ENCODE data around the gene LTB4R.
"Not testable (repeated sequence)": the region's sequence is repeated elsewhere in the genome, so short reads cannot be mapped to it uniquely, and the experiment has no call there.

Gene LTB4R

GRCh38 chr14:24325041-24325530, 13.8 kb downstream of the LTB4R start:
- no peak for DNase-seq

DNA sequence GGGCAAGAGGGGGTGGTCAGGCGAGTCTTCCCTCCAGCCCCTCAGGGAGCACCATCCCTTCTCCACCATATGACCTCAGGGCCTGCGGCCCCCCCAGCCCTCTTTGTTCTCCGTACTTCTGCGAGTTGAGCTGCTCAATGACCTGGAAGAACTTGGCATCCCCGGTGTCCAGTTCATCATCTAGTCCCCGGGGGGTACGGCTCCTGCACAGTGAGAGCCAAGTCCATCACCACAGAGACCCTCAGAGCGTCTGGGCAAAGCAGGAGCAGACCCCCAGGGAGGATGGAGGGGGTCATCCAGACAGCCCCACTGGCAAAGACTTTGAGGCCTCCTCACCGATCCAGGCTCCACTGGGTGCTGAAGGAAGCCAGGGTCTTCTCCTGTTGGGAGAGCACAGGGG, 14.7 kb downstream of the LTB4R start:
- DNase-seq: no peak

- DNase-seq: peak; percentile 56
Measured at GRCh38 chr14:24327303-24327702, 16.0 kb downstream of the LTB4R start.

DNA sequence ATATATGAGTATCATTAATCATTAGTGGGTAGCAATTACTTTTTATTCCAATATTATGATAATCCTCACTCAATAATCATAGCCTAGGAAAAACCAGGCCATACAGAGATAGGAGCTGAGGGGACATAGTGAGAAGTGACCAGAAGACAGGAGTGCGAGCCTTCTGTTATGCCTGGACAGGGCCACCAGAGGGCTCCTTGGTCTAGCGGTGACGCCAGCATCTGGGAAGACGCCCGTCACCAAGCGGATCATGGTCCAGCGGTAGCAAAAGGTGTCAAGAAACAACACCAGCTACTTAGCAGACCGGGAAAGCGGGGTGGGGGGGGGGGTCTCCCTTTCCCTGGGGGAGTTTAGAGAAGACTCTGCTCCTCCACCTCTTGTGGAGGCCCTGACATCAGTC, 16.6 kb downstream of the LTB4R start:
- DNase-seq: not testable (repeated sequence)

- no peak for DNase-seq
Measured at GRCh38 chr14:24329073-24329663, 17.9 kb downstream of the LTB4R start.

- DNase-seq: peak; percentile 44
Measured at GRCh38 chr14:24329736-24330135, 18.4 kb downstream of the LTB4R start.

DNA sequence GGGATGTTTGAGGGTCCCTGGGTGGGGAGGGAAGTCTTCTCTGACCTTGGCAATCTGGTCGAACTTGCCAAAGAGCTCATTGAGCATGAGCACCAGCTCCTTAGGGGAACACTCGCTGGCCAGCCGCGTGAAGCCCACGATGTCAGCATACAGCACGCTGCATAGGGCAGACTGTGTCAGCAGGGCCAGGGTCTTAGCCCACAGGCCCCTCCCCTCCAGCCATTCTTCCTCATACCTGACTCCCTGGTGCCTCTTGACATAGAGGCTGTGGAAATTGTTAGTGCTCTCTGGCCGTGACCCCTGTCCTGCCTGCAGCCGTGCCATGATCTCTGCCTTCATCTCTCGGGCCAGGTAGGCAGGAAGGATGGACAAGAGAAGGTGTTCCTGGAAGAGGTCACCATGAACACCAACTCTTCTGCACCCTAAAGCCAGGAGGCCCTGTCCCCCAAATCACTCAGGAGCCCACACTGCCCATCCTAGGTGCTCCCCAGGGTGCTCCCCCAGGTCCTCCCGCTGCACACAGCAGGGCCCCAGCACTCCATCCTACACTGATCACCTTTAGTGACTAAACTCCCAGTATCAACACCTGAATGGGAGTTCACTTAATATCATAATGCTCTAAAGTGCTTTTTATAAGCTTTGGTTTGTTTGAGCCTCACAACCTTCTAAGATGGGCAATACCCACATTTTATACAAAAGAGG, 19.8 kb downstream of the LTB4R start:
- no peak for DNase-seq

DNA sequence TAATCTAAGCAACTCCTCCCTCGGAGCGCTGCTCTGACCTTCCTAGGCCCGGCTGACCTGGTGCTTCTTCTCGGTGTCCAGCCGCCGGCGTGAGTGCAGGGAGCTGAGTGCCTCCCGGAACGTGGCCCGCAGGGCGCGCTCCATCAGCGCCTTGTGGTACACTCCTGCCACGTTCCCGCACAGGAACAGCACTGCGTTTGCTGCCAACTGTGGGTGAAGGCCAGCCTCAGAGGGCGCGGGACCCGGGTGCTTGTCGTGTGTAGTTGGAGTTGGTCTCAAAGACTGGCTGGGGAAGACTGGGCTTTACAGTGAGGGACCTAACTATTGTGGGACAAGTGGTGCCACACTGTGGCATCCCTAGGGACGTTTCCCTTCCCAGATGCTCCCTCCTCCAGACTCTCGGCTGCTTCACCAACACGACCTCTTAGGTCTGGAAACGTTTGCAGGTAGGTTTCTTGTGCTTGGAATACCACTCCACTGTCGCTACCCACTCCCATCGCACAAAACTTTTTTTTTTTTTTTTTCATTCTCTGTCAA, 20.5 kb downstream of the LTB4R start:
- DNase-seq: no peak

GRCh38 chr14:24332268-24332993, 21.1 kb downstream of the LTB4R start:
- DNase-seq: peak; percentile 70

GRCh38 chr14:24334431-24335291, 23.4 kb downstream of the LTB4R start, which contains the start of gene ADCY4:
ADCY4 (minus strand) TSS chr14:24335071; CDS start chr14:24334652, 419 bp downstream.
- DNase-seq: no peak

DNA sequence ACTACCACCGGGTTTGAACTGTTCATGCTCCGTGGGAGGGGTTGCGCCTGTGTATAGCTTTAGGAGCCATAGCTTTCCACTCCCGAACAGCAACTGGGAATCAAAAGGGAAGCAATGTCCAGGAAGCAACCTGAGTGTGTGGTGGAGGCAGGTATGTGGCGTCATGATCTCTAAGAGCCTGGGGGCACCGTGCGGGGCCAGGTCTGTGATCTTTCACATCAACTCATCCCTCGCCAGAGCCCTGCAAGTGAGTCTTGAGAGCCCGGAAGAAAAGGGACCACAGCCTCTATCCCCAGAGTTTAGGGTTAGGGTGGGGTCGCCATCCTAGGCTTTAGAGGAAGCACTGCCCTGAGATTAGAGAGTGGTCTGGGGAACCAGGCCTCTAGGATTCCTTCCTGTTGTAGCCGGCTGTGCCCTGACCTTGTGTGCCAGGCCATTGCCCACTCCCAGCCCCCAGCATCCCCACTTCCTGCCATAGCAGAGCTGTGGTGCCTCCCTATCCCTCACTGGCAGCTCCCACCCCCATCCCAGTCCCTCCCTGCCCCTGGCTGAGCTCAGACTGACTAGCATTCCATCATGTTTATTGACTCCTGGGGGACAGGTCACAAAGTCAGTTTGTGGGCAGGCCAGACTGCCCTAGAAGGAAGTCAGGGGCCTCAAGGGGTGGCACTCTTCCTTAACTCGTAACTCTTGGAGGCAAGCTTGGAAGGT, 24.3 kb downstream of the LTB4R start:
- DNase-seq: peak; percentile 66

GRCh38 chr14:24337144-24337823, 26.0 kb downstream of the LTB4R start:
- DNase-seq: no peak

GRCh38 chr14:24337824-24338175, 26.5 kb downstream of the LTB4R start:
- no peak for DNase-seq

DNA sequence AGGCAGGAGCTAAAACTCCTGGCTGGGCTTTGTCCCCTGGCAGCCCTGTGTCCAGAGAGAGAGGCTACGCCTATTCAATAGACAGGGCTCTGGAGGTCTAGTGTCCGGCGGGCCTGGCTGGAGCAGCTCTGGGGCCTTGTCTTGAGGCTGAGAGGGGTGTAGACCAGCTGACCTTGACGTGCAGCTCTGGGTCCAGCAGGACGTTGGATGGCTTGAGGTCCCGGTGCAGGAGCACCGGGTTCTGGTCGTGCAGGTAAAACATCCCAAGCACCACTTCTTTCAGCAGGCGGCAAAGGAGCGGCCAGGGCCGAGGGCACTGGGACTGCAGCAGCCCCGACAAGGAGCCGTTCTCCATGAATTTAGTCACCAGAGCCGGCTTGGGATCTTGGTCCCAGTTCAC, 27.5 kb downstream of the LTB4R start:
- DNase-seq: no peak

DNA sequence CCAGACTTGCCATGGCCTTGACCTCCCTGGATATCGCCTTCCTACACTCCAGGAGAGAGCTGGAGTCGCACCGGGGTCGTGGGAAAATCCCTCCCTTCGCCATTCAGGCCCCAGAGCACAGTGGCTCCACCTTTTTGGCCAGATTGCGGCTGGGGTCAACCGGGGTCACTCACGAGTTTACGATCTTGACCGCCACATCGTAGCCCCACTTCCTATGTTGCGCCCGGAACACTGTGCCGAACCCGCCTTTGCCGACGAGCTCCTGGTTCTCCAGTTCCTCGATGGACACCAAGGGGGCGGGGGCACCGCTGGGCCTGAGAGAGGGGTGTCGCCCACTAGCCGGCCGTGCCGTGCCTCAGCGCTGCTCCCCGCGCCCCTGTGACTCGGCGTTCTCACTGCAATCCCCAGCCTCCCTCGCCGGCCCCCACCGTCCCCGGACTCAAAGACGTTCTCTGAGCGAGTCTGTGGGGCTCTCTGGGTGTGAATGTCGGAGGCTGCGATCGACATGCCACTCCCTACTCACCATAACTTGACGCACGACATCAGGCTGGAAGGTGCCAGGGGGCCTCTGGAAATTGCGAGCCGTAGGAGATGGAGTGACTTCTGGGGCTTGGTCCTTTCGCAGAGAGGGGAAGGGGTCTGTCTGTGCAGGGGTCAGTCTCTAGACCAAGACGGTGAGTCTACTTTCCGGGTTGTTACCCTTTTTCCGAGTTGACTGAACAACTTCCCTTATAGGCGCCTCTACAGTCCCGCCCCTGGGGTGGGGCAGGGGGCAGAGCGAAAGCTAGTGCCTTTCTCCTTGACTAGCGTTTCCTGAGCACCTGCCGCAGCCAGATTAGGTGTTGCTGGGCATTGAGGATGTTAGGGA, 28.2 kb downstream of the LTB4R start, which contains the start of gene RIPK3:
Gene RIPK3, minus strand, starts transcription at position 708 of the 868 bp plus-strand sequence. Its CDS starts 165 bp downstream, at position 543.
- DNase-seq: peak; percentile 23

GRCh38 chr14:24340606-24341005, 29.3 kb downstream of the LTB4R start:
- no peak for DNase-seq

DNA sequence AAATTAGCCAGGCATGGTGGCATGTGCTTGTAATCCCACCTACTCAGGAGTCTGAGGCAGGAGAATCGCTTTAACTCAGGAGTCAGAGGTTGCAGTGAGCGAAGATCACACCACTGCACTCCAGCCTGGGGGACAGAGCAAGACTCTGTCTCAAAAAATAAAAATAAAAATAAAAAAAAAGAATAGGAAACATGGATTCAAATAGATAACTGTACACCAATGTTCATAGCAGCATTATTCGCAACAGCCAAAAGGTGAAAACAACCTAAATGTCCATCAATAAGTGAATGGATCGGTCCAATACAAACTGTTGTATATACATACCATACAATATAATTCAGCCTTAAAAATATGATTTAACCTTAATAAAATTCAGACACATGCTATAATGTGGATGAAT, 31.6 kb downstream of the LTB4R start:
- DNase-seq: no peak

GRCh38 chr14:24343795-24344660, 32.7 kb downstream of the LTB4R start:
- DNase-seq: no peak

GRCh38 chr14:24347134-24347533, 35.8 kb downstream of the LTB4R start:
- DNase-seq: no peak

All from GDM1 (cell line).